BJ (cell line): Measurements from ENCODE around the gene APOBEC2. TPM values are rescaled to one million over a fixed set of nuclear protein-coding genes. Genes with fewer than 3 reads are reported as not detected.

Source experiments
- CTCF ChIA-PET: fragments of 350-600 bp; formaldehyde crosslinking; extraction: SDS; loops from one replicate; lab custom pipeline; 2021; ENCODE audit warnings: antibody characterized with exemption, inconsistent platforms; lab: Yijun Ruan, JAX
- POLR2A ChIA-PET: fragments of 300-600 bp; sonication (Branson Sonifier 250); formaldehyde crosslinking; extraction: SDS; loops from one replicate; lab custom pipeline; 2021; ENCODE audit warnings: antibody characterized with exemption; lab: Charles Lee
- DNase-seq: peaks from one replicate; pipeline ENCODE4 v3.0.0-alpha.2; 2011; ENCODE audit warnings: low read depth
- H3K27me3 ChIP-seq: 2 replicates; pipeline ENCODE4 v1.6.0; 2011; ENCODE audit warnings: low read length; ENCODE audit not compliant: control insufficient read depth, insufficient read depth
- H3K36me3 ChIP-seq: 2 replicates; pipeline ENCODE4 v1.5.1; 2011; ENCODE audit warnings: low read length; ENCODE audit not compliant: control insufficient read depth, insufficient read depth
- H3K4me3 ChIP-seq: 2 replicates; pipeline ENCODE4 v1.5.1; 2011; ENCODE audit warnings: low read depth, mild to moderate bottlenecking, control low read depth, low read length
- CTCF ChIP-seq: IDR thresholded peaks from 2 replicates; pipeline ENCODE4 v1.5.1; 2011; ENCODE audit warnings: low read depth, mild to moderate bottlenecking, control low read depth, inconsistent platforms, low read length, moderate library complexity; ENCODE audit not compliant: insufficient read depth
- polyA plus RNA-seq: library from polyadenylated mRNA; depleted of rRNA; stranded (reverse); fragments of >200 nt; gene quantifications from 2 replicates; pipeline ENCODE4 v1.2.3, GENCODE V29; 2011

APOBEC2 gene
- polyA plus RNA-seq, 1 experiment = not detected

GRCh38 chr6:41085182-41085581 is 32.2 kb downstream of the APOBEC2 start:
- ChIA-PET CTCF (no interaction called here), POLR2A (no interaction called here)
- TF ChIP-seq CTCF = no peak
- no peaks in the 10 kb centered on the region for H3K27me3 ChIP-seq
- H3K36me3 ChIP-seq = peaks cover 6% of the 10 kb centered on the region
- H3K4me3 ChIP-seq = no peak overlapping the region
- DNase-seq = no peak

- H3K27me3 ChIP-seq = no peaks in the 10 kb centered on the region
- ChIA-PET CTCF (interaction anchor here (1.2 to 4.9 kb wide), 2 partner anchors 15 to 94 kb away, joined by 3 to 39 read pairs; no protein-coding TSS in a partner anchor), POLR2A (no interaction called here)
- DNase-seq = no peak
- TF ChIP-seq CTCF = no peak
- H3K4me3 ChIP-seq = no peak overlapping the region
- H3K36me3 ChIP-seq = peaks cover 6% of the 10 kb centered on the region
Measured at GRCh38 chr6:41088451-41088850, 35.4 kb downstream of the APOBEC2 start.

- Histone ChIP-seq H3K36me3 (peaks cover 8% of the 10 kb centered on the region), H3K27me3 (no peaks in the 10 kb centered on the region), H3K4me3 (no peak overlapping the region)
- DNase-seq = no peak
- TF ChIP-seq CTCF = no peak
- ChIA-PET CTCF (interaction anchor here (0.7 to 4.9 kb wide), 10 partner anchors 11 to 229 kb away, joined by 3 to 39 read pairs (median 6); partner anchors contain the start of gene TREML1), POLR2A (no interaction called here)
Measured at GRCh38 chr6:41090841-41091761, 38.1 kb downstream of the APOBEC2 start.

- H3K36me3 ChIP-seq = peaks cover 8% of the 10 kb centered on the region
- peak; percentile 56 for TF ChIP-seq CTCF
- CTCF ChIA-PET = interaction anchor here (0.6 to 4.9 kb wide), 13 partner anchors 9 to 228 kb away, joined by 3 to 39 read pairs (median 5); no protein-coding TSS in a partner anchor
Measured at GRCh38 chr6:41092421-41093140, 39.6 kb downstream of the APOBEC2 start.

GRCh38 chr6:41093729-41094128 is 40.7 kb downstream of the APOBEC2 start:
- TF ChIP-seq CTCF = no peak
- Histone ChIP-seq H3K36me3 (peaks cover 9% of the 10 kb centered on the region), H3K27me3 (no peaks in the 10 kb centered on the region), H3K4me3 (no peak overlapping the region)
- no peak for DNase-seq
- CTCF ChIA-PET = interaction anchor here (1.4 to 4.1 kb wide), 4 partner anchors 88 to 227 kb away, joined by 5 to 19 read pairs (median 8); no protein-coding TSS in a partner anchor
- POLR2A ChIA-PET = no interaction called here

More at GRCh38 chr6:41092421-41093140, 39.6 kb downstream of the APOBEC2 start:
- no peak overlapping the region for H3K4me3 ChIP-seq
- H3K27me3 ChIP-seq = no peaks in the 10 kb centered on the region
- DNase-seq = no peak
- POLR2A ChIA-PET = interaction anchor here (0.6 kb wide), 1 partner anchor 89 kb away, joined by 4 read pairs; no protein-coding TSS in a partner anchor
